K562 (cell line): ENCODE results near the gene SLC16A1. TPM values are rescaled to one million over a fixed set of nuclear protein-coding genes. Genes with fewer than 3 reads are reported as not detected.

Experiments used
- ETV5 ChIP-seq: sonication (generic); formaldehyde crosslinking; IDR thresholded peaks from 2 replicates; pipeline ENCODE4 v1.4.0; 2020; ENCODE audit warnings: low read depth, mild to moderate bottlenecking, missing genetic modification reagents
- HNRNPH1 ChIP-seq: fragments of 200-400 bp; formaldehyde crosslinking; optimal IDR thresholded peaks from 2 replicates; pipeline ENCODE3; 2017; ENCODE audit warnings: low read depth, mild to moderate bottlenecking, low read length, moderate library complexity
- MEIS2 ChIP-seq: fragments of 450-650 bp; IDR thresholded peaks from 2 replicates; pipeline ENCODE4 v1.6.1; 2014; ENCODE audit warnings: mild to moderate bottlenecking; ENCODE audit not compliant: partially characterized antibody
- MYC ChIP-seq, 2 experiments: fragments of 250-450 bp in 1 of 2; sonication (Bioruptor Pico) in 1 of 2; IDR thresholded peaks; 2 replicates each; pipeline versions ENCODE4 v1.5.1 to v1.6.1; 2012 to 2021; ENCODE audit warnings: low read depth in 2 of 2, borderline replicate concordance in 1 of 2, improper control_type of control experiment in 1 of 2, low read length in 1 of 2, mild to moderate bottlenecking in 1 of 2, moderate library complexity in 1 of 2
- NR1H2 ChIP-seq: sonication (generic); formaldehyde crosslinking; IDR thresholded peaks from 2 replicates; pipeline ENCODE4 v1.4.0; 2020; ENCODE audit warnings: mild to moderate bottlenecking, missing genetic modification reagents
- RBFOX2 ChIP-seq: fragments of 200-400 bp; formaldehyde crosslinking; IDR thresholded peaks from 2 replicates; pipeline ENCODE4 v1.6.1; 2017; ENCODE audit warnings: low read depth, mild to moderate bottlenecking, low read length, moderate library complexity
- RHOXF2B ChIP-seq: fragments of 250-450 bp; sonication (Bioruptor Pico); conservative IDR thresholded peaks from 2 replicates; pipeline ENCODE4 v1.5.1; 2021
- SIN3B ChIP-seq: fragments of 450-650 bp; IDR thresholded peaks from 2 replicates; pipeline ENCODE4 v1.6.1; 2017; ENCODE audit warnings: low read depth, mild to moderate bottlenecking, moderate library complexity
- SMC3 ChIP-seq: conservative IDR thresholded peaks from 2 replicates; pipeline ENCODE4 v1.6.1; 2011; ENCODE audit warnings: low read depth, low read length, improper control_type of control experiment; ENCODE audit not compliant: insufficient read depth
- TEAD1 ChIP-seq, 2 experiments: fragments of 450-650 bp in 1 of 2; sonication (generic) in 1 of 2; formaldehyde crosslinking; IDR thresholded peaks; 2 replicates each; pipeline versions ENCODE4 v1.4.0 to v1.8.0; 2020 to 2022; ENCODE audit warnings: mild to moderate bottlenecking in 2 of 2, missing genetic modification reagents in 1 of 2
- ZFP30 ChIP-seq: fragments of 250-450 bp; sonication (Bioruptor Pico); IDR thresholded peaks from 2 replicates; pipeline ENCODE4 v1.8.0; 2022; ENCODE audit warnings: moderate library complexity, mild to moderate bottlenecking, inconsistent platforms, borderline replicate concordance
- ZNF695 ChIP-seq: fragments of 450-650 bp; formaldehyde crosslinking; IDR thresholded peaks from 2 replicates; pipeline ENCODE4 v1.4.0; 2020; ENCODE audit warnings: mild to moderate bottlenecking, moderate library complexity
- ZNF79 ChIP-seq: fragments of 250-450 bp; sonication (Bioruptor Pico); IDR thresholded peaks from 2 replicates; pipeline ENCODE4 v1.4.0; 2020; ENCODE audit warnings: low read depth, mild to moderate bottlenecking, moderate library complexity
- polyA plus RNA-seq, 8 experiments: library from polyadenylated mRNA; depleted of rRNA in 4 of 8; stranded (reverse) in 5 of 8; unstranded in 3 of 8; fragments of >200 nt; fragmentation: Nextera tagmentation in 2 of 8; fragmentation: Illumina TruSeq in 1 of 8; extraction: Ambion mirVana in 2 of 8; extraction: Trizol in 1 of 8; gene quantifications; 2 replicates each; pipeline versions ENCODE4 v1.2.1 to v1.2.3, GENCODE V29; 2011 to 2014; ENCODE audit warnings: inconsistent platforms in 1 of 8, missing spikeins in 1 of 8
- total RNA-seq, 7 experiments: library from RNA; depleted of rRNA in 6 of 7; stranded (reverse); fragments of >200 nt in 6 of 7; fragmentation: Illumina TruSeq in 2 of 7; extraction: Trizol in 2 of 7; gene quantifications; 2 replicates each; pipeline versions ENCODE4 v1.2.1 to v1.2.3, GENCODE V29; 2011 to 2021; ENCODE audit warnings: low replicate concordance in 1 of 7
- TF ChIP-seq, protein P1 (sequence below): fragments of 150-350 bp; conservative IDR thresholded peaks from 2 replicates; pipeline ENCODE4 v1.6.1; 2014; ENCODE audit warnings: low read length
- TF ChIP-seq, protein P2 (sequence below): sonication (generic); formaldehyde crosslinking; IDR thresholded peaks from 2 replicates; pipeline ENCODE4 v1.8.0; 2022; ENCODE audit warnings: mild to moderate bottlenecking, missing genetic modification reagents
- TF ChIP-seq, protein P3 (sequence below): sonication (generic); formaldehyde crosslinking; IDR thresholded peaks from 2 replicates; pipeline ENCODE4 v1.8.1; 2023; ENCODE audit warnings: mild to moderate bottlenecking, missing genetic modification reagents, moderate library complexity
- TF ChIP-seq, protein P4 (sequence below), 2 experiments: IDR thresholded peaks; 2 replicates each; pipeline ENCODE4 v1.6.1; 2012; ENCODE audit warnings: improper control_type of control experiment in 2 of 2, low read depth in 2 of 2, low read length in 2 of 2, borderline replicate concordance in 1 of 2

The SLC16A1 gene
- total and polyA plus RNA-seq, 9 of the 15 experiments (the other 6 are each of a cell fraction or from before 2014, with no cell fraction given) = 73.1 to 244 (median 117) TPM

DNA sequence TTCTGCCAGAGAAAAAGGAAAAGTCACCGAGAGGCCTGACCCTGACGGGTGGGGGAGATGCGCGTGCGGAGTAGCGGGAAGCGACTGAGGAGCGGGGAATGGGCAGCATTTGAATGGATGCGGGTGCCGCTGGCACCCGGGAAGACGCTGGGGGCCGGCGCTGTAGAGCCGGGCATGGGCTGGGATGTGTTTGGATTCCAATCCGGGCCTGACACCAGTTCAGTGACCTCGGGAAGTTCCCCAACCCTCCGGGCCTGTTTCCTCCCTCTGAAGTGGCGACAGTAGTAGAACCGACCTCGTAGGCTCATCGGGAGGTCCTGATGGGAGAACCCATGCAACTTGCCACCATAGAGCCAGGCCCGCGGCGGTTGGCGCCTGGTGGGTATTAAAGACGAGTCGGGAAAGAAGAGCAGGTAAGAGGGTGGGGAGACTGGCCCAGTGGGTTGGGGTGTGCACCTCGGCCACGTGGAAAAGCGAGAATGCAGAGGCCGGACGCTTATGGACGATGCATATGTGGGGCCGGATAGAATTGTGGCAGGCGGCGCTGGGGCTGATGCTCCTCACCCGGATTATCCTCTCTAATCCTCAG, 642 bp upstream of the SLC16A1 start (continued):
- TF ChIP-seq, protein P1, sequence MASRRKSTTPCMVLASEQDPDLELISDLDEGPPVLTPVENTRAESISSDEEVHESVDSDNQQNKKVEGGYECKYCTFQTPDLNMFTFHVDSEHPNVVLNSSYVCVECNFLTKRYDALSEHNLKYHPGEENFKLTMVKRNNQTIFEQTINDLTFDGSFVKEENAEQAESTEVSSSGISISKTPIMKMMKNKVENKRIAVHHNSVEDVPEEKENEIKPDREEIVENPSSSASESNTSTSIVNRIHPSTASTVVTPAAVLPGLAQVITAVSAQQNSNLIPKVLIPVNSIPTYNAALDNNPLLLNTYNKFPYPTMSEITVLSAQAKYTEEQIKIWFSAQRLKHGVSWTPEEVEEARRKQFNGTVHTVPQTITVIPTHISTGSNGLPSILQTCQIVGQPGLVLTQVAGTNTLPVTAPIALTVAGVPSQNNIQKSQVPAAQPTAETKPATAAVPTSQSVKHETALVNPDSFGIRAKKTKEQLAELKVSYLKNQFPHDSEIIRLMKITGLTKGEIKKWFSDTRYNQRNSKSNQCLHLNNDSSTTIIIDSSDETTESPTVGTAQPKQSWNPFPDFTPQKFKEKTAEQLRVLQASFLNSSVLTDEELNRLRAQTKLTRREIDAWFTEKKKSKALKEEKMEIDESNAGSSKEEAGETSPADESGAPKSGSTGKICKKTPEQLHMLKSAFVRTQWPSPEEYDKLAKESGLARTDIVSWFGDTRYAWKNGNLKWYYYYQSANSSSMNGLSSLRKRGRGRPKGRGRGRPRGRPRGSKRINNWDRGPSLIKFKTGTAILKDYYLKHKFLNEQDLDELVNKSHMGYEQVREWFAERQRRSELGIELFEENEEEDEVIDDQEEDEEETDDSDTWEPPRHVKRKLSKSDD = no peak
- TF ChIP-seq ZFP30 (CRISPR knock-in tag) (no peak), ZNF695 (no peak), RHOXF2B (CRISPR knock-in tag) (no peak), SIN3B (no peak), ZNF79 (CRISPR knock-in tag) (no peak), MEIS2 (no peak), RBFOX2 (no peak), NR1H2 (CRISPR knock-in tag) (peak; percentile 70; the same call in 1 of the 2 replicates), HNRNPH1 (no peak), TEAD1 (CRISPR knock-in tag; IDR thresholded peaks at IDR 0.05) (no peak), SMC3 (no peak), MYC (IDR thresholded peaks at IDR 0.05; ENCODE audit: low read depth, low read length) (no peak), MYC (CRISPR knock-in tag; IDR thresholded peaks at IDR 0.05; ENCODE audit: borderline replicate concordance, low read depth) (peak; percentile 61; the same call in 1 of the 2 replicates), ETV5 (CRISPR knock-in tag) (0 out of 2 replicates have a peak, but pooled peaks have one; percentile 15)
- TF ChIP-seq, protein P2, sequence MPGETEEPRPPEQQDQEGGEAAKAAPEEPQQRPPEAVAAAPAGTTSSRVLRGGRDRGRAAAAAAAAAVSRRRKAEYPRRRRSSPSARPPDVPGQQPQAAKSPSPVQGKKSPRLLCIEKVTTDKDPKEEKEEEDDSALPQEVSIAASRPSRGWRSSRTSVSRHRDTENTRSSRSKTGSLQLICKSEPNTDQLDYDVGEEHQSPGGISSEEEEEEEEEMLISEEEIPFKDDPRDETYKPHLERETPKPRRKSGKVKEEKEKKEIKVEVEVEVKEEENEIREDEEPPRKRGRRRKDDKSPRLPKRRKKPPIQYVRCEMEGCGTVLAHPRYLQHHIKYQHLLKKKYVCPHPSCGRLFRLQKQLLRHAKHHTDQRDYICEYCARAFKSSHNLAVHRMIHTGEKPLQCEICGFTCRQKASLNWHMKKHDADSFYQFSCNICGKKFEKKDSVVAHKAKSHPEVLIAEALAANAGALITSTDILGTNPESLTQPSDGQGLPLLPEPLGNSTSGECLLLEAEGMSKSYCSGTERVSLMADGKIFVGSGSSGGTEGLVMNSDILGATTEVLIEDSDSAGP (CRISPR knock-in tag) = no peak
- TF ChIP-seq, protein P3, sequence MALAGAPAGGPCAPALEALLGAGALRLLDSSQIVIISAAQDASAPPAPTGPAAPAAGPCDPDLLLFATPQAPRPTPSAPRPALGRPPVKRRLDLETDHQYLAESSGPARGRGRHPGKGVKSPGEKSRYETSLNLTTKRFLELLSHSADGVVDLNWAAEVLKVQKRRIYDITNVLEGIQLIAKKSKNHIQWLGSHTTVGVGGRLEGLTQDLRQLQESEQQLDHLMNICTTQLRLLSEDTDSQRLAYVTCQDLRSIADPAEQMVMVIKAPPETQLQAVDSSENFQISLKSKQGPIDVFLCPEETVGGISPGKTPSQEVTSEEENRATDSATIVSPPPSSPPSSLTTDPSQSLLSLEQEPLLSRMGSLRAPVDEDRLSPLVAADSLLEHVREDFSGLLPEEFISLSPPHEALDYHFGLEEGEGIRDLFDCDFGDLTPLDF (CRISPR knock-in tag) = peak; percentile 14; the same call in 1 of the 2 replicates
- TF ChIP-seq, protein P4, sequence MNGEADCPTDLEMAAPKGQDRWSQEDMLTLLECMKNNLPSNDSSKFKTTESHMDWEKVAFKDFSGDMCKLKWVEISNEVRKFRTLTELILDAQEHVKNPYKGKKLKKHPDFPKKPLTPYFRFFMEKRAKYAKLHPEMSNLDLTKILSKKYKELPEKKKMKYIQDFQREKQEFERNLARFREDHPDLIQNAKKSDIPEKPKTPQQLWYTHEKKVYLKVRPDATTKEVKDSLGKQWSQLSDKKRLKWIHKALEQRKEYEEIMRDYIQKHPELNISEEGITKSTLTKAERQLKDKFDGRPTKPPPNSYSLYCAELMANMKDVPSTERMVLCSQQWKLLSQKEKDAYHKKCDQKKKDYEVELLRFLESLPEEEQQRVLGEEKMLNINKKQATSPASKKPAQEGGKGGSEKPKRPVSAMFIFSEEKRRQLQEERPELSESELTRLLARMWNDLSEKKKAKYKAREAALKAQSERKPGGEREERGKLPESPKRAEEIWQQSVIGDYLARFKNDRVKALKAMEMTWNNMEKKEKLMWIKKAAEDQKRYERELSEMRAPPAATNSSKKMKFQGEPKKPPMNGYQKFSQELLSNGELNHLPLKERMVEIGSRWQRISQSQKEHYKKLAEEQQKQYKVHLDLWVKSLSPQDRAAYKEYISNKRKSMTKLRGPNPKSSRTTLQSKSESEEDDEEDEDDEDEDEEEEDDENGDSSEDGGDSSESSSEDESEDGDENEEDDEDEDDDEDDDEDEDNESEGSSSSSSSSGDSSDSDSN (IDR thresholded peaks at IDR 0.05; ENCODE audit: borderline replicate concordance in 1 of 2, low read depth in 2 of 2, low read length in 2 of 2) = no peak
